ENCODE results near the gene DNMT3A.
"Not testable (repeated sequence)": the region's sequence is repeated elsewhere in the genome, so short reads cannot be mapped to it uniquely, and the experiment has no call there.

DNMT3A gene

DNA sequence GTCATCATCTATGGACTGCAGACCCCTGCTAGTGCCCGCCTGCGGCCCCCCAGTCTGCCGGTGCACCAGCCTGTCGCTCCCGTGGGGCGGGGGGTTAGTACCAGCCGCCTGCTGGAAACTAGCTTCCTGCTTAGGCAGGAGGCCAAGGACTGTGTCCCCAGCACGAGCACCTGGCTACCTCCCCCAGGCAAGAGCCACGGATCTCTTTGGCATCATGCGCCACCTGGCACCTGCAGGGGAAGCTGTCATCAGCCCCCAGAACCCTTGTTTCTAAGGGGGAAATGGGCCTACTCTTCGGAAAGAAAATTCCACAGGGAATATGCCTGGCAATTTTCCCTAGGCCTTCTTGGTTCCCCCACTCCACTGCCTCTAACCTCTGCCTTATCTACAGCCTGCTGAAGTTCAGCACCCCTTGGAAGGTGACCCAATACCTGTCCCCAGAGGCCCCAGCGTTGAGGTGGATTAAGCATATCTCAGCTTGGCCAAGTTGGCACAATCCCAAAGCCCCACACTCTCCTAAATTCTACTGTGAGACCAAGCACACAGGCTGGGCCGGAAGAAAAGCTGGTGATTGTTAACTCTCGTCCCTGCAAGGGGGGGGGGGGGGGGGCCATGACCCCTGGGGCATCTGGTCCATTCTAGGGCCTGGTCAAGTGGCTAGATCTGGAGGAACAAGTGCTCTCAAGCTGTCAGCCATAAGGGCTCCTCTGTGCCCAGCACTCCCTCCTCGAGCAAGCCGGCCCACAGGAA is 111.4 kb downstream of the DNMT3A start:
- no peak for DNase-seq

DNA sequence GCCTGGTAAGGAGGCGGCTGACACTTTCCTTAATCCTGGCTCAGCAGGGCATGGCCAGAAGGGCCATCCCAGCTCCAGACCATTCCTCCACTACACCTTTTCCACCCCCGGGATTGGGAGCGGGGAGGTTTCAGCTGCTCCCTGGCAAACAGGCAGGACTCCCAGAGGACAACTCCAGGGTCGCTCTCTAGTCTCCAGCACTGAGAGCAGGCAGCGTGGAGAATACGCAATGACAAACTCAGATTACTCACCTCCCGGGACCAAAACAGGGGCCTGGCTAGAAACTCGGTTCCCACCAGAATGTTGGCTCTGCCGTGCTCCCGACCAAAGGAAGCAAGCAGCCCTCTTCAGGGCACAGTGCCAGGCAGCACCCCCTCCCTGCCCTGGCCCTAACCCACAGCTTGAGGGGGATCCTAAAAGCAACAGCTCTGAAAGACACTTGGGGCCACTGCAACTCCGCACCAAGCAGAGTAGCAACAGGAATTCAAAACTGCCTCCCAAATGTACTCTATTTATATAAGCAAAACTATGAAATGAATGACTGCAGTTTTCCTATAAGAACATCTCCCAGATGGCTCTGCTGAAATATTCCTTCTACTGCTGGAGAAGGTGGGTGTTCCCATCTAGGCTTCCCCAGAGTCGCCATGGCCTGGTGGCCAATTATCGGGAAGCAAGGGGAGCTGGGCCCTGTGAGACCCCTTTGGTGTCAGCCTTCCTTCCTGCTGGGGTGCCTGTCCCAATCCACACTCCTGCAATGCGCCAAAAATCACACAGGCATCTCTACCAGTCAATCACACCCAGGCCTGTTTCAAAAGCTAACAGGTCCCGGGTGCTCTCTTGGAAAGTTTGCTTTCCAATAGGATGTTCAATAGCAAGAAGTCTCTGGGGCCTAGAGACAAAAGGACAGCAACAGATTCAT is 112.2 kb downstream of the DNMT3A start:
- no peak for DNase-seq

DNA sequence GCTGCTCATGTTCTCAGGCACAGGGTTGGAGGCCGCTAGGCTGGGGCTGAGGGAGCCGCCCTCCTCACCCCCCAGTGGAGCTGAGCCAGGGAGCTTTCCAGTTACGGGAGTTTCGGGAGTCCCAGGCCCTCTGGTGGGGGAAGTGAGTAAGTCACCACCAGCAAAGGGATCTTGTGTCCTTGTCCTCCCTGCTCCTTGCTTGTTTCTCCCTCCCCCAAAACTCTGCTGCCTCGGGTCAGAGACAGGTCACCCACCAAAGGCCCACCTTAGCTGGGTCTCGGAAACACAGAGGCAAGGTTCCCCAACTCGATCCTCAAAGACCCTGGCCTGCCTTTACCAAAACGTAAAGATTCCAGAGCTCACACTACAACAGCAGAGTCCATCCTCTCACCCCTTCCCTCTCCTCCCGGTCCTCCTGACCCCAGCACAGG is 112.9 kb downstream of the DNMT3A start:
- DNase-seq: peak; percentile 51

DNA sequence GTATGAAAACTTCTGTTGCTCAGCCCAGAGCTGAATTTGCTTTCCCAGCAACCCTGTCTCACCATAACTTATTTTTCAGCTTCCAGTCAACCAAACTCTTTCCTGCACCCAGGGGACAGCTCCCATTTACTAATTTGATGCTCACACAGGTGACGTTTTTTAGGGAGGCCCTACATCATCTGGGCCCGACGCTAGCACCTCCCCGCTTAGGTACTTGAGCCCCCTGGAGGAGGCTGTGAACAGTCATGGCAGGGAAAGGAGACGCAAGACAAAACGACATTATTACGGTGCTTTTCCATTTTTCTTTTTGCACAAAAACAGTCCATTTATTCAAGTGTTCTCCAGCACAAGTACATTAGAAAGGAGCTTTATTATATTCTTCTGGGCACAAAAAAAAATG is 114.1 kb downstream of the DNMT3A start:
- DNase-seq: no peak

DNA sequence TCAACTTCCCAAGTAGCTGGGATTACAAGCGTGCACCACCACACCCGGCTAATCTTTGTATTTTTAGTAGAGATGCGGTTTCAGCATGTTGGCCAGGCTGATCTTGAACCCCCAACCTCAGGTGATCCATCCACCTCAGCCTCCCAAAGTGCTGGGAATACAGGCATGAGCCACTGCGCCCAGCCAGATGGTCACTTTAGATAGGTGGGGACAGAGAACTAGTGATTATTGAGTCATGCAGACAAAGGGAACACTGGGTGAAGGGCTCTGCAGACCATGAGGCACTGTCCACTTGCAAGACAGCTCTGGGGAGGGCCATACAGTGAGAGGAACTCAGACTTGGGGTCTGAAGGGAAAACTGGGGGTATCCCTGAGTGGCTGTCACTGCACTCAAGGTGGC is 114.9 kb downstream of the DNMT3A start:
- DNase-seq: no peak

DNA sequence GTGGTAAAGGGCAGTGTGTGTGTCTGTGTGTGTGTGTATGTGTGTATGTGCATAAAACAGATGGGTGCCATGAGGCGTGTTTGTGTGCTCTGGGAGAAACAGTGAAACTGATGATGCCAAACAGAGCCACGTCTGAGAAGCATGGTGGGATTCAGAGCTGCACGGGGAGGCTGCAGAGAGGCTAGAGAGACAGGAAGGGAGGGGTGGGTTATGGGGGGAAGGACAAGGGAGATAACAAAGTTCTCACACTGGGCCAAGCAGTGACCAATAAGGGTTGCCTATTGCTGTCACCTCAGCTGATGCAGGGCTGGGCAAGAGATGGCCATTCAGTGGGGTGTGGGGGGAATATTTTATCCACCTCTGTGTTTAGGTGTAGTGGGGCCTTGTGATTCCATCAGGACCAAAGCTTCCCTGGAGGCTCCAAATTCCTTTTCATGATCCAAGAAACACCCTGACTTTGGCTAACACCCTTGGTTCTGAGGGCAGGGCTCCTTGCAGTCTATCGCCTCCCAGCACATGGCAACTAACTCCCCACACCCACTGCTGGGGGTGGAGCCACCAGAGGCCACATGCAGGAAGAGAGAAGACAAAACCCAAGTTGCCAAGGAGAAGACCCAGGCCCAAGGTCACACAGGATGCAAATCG is 119.1 kb downstream of the DNMT3A start:
- no peak for DNase-seq

DNA sequence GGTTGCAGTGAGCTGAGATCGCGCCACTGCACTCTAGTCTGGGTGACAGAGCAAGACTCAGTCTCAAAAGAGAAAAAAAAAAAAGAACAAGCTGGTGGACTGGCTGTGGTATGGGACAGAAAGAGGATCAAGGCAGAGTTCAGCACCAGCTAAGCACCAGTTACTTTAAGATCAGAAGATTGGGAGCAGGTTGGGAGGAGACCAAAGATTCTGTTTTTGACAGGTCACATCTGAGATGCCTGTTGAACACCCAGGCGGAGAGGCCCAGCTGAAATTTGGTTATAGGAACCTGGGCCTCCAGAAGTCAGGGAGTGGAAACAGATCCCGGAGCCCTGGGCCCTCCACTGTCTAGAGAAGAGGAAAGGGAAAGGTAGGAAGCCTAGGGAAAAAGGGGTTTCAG is 120.1 kb downstream of the DNMT3A start:
- DNase-seq: no peak

DNA sequence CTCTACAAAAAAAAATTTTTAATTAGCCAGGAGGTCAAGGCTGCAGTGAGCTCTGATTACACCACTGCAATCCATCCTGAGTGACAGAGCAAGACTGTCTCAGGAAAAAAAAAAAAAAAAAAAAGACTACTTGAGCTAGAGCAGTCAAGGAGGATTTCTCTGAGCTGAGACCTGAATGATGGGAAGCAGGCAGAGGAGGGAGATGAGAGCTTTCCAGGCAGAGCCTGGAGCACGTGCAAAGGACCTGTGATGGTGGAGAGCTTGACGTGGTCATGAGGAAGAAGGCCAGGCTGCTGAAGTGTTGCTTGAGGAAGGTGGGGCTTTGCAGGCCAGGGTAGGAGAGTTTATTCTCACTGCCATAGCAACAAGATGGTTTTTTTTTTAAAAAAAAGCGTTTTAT is 121.4 kb downstream of the DNMT3A start:
- DNase-seq: no peak

DNA sequence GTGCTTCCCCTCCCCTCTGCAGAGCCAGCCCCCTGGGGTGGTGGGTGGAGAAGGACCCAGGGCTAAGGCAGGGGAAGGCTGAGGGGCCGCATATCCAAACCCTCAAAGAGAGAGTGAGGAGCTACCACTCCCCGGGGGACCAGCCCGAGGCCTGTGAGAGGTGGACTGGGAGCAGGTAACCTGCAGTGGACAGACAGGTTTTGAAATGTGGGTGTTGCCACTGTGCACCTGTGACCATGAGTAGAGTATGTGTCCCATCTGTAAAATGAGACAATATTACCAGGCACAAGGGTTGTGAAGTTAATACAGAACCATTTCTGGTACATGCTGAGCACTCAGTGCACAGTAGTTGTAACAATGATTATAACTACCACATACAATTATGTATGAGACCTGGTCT is 122.1 kb downstream of the DNMT3A start:
- no peak for DNase-seq

DNA sequence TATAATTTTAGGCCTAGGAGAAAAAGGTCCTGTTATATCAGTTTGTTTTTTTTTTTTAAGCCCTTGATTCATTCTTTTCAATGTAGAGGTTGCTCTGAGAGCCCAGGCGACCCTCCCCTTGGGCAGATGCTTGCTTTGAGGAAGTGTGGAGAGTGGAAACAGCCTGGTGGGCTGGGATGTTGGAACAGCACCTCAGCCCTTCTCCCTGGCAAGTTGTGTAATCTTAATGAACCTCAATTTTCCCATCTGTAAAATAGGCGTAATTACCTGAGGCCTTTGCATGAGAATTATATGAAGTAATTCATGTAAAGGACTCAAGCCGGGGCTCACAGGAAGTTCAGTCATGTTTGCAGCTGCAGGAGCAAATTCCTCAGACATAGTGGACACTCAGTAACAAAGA is 123.6 kb downstream of the DNMT3A start:
- DNase-seq: no peak

DNA sequence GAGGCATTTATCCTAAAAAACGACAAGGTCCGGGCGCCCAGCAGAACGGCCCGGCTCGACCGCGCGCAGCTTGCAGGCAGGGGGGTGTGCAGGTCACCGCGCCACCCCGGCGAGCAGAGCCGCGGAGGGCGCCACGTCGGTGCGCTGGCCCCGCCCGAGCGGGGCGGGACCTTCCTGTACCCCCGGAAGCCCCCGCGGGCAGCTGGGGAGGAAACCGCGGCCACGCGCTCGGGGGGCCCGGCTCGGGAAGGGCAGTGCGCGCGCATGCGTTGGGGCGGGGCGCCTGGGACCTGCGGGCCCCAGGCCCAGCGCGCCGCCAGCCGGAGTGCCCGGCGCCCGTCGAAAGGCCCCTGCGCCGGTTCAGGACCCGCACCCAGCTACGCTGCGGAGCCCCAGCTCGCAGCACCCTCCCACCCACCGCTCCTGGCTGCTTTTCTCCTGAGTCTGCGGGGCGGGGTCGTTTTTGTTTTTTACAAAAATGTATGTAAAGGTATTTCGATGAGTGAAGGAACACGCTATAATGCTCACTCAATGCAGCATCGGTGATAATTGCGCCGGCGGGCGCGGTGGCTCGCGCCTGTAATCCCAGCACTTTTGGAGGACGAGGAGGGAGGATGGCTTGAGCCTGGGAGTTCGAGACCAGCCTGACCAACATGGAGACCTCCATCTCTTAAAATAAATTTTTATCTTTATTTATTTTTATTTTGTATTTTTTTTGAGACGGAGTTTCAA is 125.6 kb downstream of the DNMT3A start:
- peak; percentile 94 for DNase-seq

DNA sequence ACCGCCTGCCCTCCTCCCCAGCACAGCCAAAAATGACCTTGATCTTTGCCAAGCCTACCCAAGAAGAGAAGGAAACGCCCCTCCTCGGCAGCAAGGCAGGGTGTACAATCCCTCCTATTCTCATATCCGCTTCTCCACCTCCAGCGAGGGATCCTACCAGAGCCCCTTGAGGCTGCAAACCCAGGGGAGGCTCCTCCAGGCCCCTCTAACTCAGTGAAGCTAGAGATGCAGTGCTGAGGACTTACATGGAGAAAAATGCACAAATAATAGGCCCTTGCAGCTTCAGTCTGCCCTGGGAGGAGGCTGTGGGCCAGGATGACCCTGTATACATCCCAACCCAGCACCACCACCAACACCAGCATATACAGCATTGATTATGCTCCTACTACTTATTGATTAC is 126.5 kb downstream of the DNMT3A start:
- DNase-seq: no peak

DNA sequence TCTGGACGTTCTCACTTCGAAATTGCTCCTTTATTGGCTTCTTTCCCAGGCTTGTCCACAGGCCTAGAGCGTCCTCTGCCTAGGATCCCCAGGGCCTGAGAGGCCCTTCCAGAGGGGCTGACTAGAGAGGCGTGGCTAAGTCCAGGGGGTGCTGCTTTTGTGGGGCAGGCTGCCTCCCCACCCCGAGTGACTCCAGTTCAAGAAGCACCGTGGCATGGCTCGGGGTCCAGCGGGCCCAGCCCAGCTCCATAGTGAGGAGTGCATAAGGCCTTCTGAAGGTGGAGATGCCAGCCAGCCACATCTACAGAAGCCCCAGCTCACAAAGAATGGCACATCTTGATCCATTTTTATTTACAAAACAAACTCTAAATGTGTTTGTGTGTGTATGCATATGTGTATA is 128.5 kb downstream of the DNMT3A start:
- DNase-seq: no peak

DNA sequence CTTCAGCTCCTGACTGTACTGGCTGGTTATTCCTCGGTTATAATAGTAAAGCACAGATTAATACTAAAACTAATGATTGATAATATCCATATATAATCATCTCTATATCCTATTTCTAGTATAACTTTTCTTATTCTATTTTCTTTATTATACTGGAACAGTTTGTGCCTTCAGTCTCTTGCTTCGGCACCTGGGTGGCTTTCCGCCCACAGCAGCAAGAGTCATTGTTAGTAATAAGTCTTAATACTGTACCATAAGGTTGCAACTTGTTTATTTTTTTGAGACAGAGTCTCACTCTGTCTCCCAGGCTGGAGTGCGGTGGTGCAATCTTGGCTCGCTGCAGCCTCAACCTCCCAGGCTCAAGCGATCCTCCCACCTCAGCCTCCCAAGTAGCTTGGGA is 130.8 kb downstream of the DNMT3A start:
- DNase-seq: not testable (repeated sequence)

DNA sequence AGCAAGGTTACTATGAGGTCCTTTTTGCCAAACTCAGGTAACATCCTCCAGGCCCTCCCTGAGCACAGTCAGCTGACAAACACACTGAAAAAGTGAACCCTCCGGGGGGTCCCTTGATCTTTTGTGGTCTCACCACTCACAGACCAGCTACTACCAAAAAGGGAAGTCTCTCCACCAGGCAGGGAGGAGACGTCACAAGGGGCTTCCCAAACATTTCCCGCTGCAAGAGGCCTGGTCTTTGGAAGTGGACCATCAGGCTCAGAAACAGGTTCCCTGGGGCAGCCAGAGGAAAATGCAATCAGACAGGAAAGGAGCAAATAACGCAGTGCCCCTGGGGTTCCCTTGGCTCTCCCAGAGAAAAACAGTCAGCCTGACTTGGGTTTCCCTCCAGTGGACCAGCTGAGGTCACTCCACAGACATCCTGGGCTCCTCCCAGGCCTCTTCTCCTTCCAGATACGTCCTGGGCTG is 134.6 kb downstream of the DNMT3A start:
- no peak for DNase-seq

DNA sequence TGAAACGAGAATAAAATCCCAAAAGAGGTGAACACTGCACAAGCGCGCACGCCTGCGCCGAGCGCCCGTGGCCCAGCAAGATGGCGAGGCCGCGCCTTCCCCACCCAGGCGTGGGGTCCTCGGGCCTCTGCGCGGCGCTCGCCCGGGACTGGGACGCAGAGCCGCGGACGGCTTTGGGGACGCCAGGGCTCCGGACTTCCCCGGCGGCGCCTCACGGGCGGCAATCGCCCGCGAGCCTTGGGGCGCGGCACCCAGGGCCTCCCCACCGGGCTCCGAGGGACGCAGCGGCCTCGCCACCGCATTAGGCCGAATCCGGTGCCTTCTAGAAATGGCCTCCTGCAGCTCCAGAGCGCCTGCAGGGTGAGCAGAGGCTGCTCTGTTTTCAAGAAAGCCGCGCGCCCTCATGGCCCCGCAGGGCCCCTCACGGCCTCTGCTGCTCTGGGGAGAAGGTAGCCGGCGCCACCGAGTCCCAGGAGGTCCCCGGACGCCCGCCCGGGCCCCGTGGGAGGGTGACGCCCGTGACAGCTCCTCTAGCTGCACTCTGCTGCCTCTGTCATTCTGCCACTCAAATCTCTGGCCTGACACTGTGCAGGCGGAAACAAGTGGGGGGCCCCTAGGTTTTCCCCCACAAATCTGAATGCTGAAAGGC is 137.4 kb downstream of the DNMT3A start:
- DNase-seq: peak; percentile 15

DNA sequence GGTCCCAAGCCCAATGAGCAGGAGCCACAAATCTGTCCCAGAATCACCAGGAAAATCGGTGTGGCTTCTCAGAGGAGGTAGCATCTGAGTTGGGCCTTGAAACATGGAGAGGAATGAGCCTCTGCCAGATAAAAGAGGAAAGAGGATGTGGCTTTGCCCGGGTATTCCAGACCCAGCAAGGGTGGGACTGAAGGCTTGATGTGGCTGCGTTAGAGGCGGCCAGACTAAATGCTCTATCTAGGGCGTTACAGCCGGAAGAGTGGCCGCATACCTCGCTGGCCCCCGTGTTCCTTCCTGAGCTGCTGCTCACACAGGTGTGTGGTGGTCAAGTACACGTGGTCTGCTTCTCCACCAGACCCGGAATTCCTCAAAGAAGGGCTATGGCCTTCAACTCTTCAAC is 139.4 kb downstream of the DNMT3A start:
- no peak for DNase-seq

DNA sequence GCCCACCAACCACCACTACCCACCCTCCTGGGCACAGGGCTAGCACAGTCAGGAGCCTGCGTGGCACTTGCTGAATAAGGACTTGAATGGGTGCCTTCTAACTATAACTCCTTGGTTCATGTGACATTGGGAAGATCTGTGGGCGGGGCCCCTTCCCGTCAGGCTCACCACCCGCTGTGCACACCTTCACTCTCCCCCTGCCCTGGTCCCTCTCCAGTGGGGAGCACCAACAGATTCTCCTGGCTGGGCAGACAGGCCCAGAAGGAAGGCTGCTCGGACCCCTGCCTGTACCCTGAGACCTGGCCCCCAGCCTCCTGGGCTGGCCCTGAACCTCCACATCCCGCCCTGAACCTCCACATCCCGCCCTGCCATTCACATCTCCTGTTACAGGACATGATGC is 139.9 kb downstream of the DNMT3A start:
- no peak for DNase-seq

DNA sequence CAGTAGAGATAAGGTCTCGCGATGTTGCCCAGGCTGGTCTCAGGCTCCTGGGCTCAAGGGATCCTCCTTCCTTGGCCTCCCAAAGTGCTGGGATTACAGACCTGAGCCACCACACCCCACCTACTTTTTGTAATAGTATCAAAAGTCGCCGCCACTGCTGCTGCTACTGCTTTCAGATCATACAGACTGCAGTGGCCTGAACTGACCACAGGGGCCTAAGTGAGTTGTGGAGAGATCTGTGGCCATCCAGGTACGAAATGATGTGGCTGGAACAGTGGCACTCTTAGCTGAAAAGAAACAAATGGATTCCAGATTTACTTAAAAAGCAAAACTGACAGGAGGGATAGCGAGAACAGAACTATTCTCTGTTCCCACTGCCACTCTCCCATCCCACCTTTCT is 140.5 kb downstream of the DNMT3A start:
- no peak for DNase-seq

DNA sequence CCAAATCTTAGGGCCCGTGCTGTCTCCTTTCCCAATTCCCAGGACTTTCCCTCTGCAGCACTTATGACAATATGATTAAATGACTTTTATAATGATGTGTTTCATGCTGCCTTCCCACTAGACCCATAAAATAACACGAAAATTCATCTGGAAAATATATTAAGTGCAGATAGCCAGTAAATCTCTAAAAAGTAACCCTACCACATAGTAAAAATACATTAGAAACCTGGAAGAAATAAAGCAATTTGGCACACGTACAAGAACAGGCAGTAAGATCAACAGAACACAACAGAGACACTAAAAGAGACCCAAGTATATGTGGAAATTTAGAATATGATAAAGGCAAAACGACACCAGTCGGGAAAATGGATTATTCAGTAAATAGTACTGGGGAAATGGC is 143.1 kb downstream of the DNMT3A start:
- no peak for DNase-seq

DNA sequence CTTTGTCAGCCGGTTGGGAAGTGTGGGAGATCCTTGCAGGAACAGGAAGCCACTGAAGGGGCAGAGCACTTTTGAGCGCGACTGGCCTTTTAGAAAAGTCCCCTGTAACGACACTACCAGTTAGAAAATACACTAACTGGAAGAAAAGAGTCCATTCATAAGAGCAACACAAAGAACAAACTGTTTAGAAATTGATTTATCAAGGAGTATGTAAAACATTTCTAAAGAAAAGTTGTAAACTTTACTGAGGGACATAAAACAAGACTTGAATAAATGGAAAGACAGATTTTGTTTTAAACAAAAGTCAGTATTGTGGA is 143.6 kb downstream of the DNMT3A start:
- no peak for DNase-seq

Measured in CD4-positive, alpha-beta T cell treated with Interleukin-6 for 4 hours (primary cell).